IMR-90 (cell line): Measurements from ENCODE around the gene DIP2A. TPM values are rescaled to one million over a fixed set of nuclear protein-coding genes. Genes with fewer than 3 reads are reported as not detected.

ENCODE experiments used
- ATAC-seq: fragments of 200-7000 bp; cut with Tn5 transposase; 2 replicates; pipeline ENCODE4 v1.9.1; 2020; ENCODE audit warnings: low read depth, mild to moderate bottlenecking, moderate library complexity
- BruUV-seq: library from RNA; stranded (reverse); fragments of 400-500 nt; replicated peaks from 2 replicates; lab custom pipeline; 2021; lab: Mats Ljungman, UMichigan
- CTCF ChIA-PET: fragments of 300-600 bp; formaldehyde crosslinking; extraction: SDS; loops from one replicate; lab custom pipeline; 2021; ENCODE audit warnings: antibody characterized with exemption; lab: Yijun Ruan, JAX
- POLR2A ChIA-PET: fragments of 300-600 bp; sonication (Branson Sonifier 250); formaldehyde crosslinking; loops from one replicate; lab custom pipeline; 2022; ENCODE audit warnings: antibody characterized with exemption; ENCODE audit not compliant: unreplicated experiment; lab: Charles Lee
- DNase-seq: peaks from one replicate; pipeline ENCODE4 v3.0.0; 2013
- H2AFZ ChIP-seq: replicated peaks from 2 replicates; pipeline ENCODE3; 2013; ENCODE audit warnings: low read length, mild to moderate bottlenecking; ENCODE audit not compliant: poor library complexity
- H2AK5ac ChIP-seq: 2 replicates; pipeline ENCODE4 v1.6.1; 2013; ENCODE audit warnings: low read depth, low read length, inconsistent platforms
- H2AK9ac ChIP-seq: replicated peaks from 2 replicates; pipeline ENCODE3; 2013; ENCODE audit warnings: mild to moderate bottlenecking, low read depth, low read length, moderate library complexity; ENCODE audit not compliant: poor library complexity
- H2BK120ac ChIP-seq: 2 replicates; pipeline ENCODE4 v1.6.1; 2013; ENCODE audit warnings: low read depth, low read length, inconsistent platforms
- H2BK15ac ChIP-seq: 3 replicates; pipeline ENCODE4 v1.6.1; 2013; ENCODE audit warnings: low read depth, low read length, inconsistent platforms
- H2BK20ac ChIP-seq: 2 replicates; pipeline ENCODE4 v1.6.1; 2013; ENCODE audit warnings: low read depth, mild to moderate bottlenecking, inconsistent platforms, low read length, moderate library complexity
- H2BK5ac ChIP-seq: 2 replicates; pipeline ENCODE4 v1.6.1; 2013; ENCODE audit warnings: mild to moderate bottlenecking, low read depth, low read length, inconsistent platforms; ENCODE audit not compliant: poor library complexity, severe bottlenecking
- H3K14ac ChIP-seq: replicated peaks from 2 replicates; pipeline ENCODE4 v1.6.1; 2013; ENCODE audit warnings: low read depth, low read length, inconsistent platforms
- H3K18ac ChIP-seq: 2 replicates; pipeline ENCODE4 v1.6.1; 2013; ENCODE audit warnings: low read depth, low read length, control low read depth
- H3K23ac ChIP-seq: 2 replicates; pipeline ENCODE4 v1.6.1; 2013; ENCODE audit warnings: low read depth, low read length, inconsistent platforms
- H3K27ac ChIP-seq: 2 replicates; pipeline ENCODE4 v1.5.1; 2013; ENCODE audit warnings: mild to moderate bottlenecking, control low read depth, low read length; ENCODE audit not compliant: insufficient read depth
- H3K27me3 ChIP-seq: 2 replicates; pipeline ENCODE4 v1.6.1; 2013; ENCODE audit warnings: low read length; ENCODE audit not compliant: control insufficient read depth, insufficient read depth
- H3K36me3 ChIP-seq: 2 replicates; pipeline ENCODE4 v1.6.1; 2013; ENCODE audit warnings: low read length, mixed read lengths; ENCODE audit not compliant: control insufficient read depth, insufficient read depth
- H3K4ac ChIP-seq: 2 replicates; pipeline ENCODE4 v1.6.1; 2013; ENCODE audit warnings: low read depth, low read length, inconsistent platforms
- H3K4me1 ChIP-seq: 2 replicates; pipeline ENCODE4 v1.6.1; 2013; ENCODE audit warnings: low read length, mixed read lengths; ENCODE audit not compliant: control insufficient read depth, insufficient read depth
- H3K4me2 ChIP-seq: 2 replicates; pipeline ENCODE4 v1.6.1; 2013; ENCODE audit warnings: low read depth, mild to moderate bottlenecking, control low read depth, low read length, moderate library complexity
- H3K4me3 ChIP-seq: 2 replicates; pipeline ENCODE4 v1.5.1; 2013; ENCODE audit warnings: low read depth, mild to moderate bottlenecking, control low read depth, low read length, moderate library complexity; ENCODE audit not compliant: insufficient read depth
- H3K56ac ChIP-seq: 2 replicates; pipeline ENCODE4 v1.6.1; 2013; ENCODE audit warnings: low read length, inconsistent platforms; ENCODE audit not compliant: insufficient read depth; ENCODE audit errors: extremely low read depth
- H3K79me1 ChIP-seq, 2 experiments: 2 replicates each; pipeline ENCODE4 v1.6.1; 2013; ENCODE audit warnings: low read length in 2 of 2, inconsistent platforms in 1 of 2, low read depth in 1 of 2
- H3K9ac ChIP-seq: 2 replicates; pipeline ENCODE4 v1.6.1; 2013; ENCODE audit warnings: low read depth, low read length, control low read depth
- H3K9me1 ChIP-seq: 2 replicates; pipeline ENCODE4 v1.6.1; 2013; ENCODE audit warnings: low read length, inconsistent platforms; ENCODE audit not compliant: insufficient read depth
- H3K9me3 ChIP-seq: 2 replicates; pipeline ENCODE4 v1.6.1; 2013; ENCODE audit warnings: low read length; ENCODE audit not compliant: control insufficient read depth, insufficient read depth
- H4K20me1 ChIP-seq: 2 replicates; pipeline ENCODE4 v1.6.1; 2013; ENCODE audit warnings: low read length, inconsistent platforms; ENCODE audit not compliant: insufficient read depth
- H4K5ac ChIP-seq: 2 replicates; pipeline ENCODE4 v1.6.1; 2013; ENCODE audit warnings: mild to moderate bottlenecking, low read depth, low read length, control low read depth
- H4K8ac ChIP-seq, 2 experiments: 2 replicates each; pipeline ENCODE4 v1.6.1; 2013; ENCODE audit warnings: low read depth in 2 of 2, low read length in 2 of 2, control low read depth in 1 of 2, inconsistent platforms in 1 of 2
- H4K91ac ChIP-seq: 2 replicates; pipeline ENCODE4 v1.6.1; 2013; ENCODE audit warnings: low read depth, low read length, inconsistent platforms; ENCODE audit not compliant: insufficient read depth
- CEBPB ChIP-seq: IDR thresholded peaks from 2 replicates; pipeline ENCODE4 v1.6.1; 2012; ENCODE audit warnings: low read depth, low read length, improper control_type of control experiment
- FOS ChIP-seq: fragments of 150-350 bp; IDR thresholded peaks from 2 replicates; pipeline ENCODE4 v1.6.1; 2016; ENCODE audit warnings: low read depth, low read length
- NFE2L2 ChIP-seq: fragments of 150-350 bp; IDR thresholded peaks from 2 replicates; pipeline ENCODE4 v1.6.1; 2016; ENCODE audit warnings: low read depth, mild to moderate bottlenecking, low read length
- POLR2A ChIP-seq: IDR thresholded peaks from 2 replicates; pipeline ENCODE4 v1.6.1; 2012; ENCODE audit warnings: mild to moderate bottlenecking, low read depth, low read length
- RCOR1 ChIP-seq: IDR thresholded peaks from 2 replicates; pipeline ENCODE4 v1.6.1; 2012; ENCODE audit warnings: mild to moderate bottlenecking, low read length, improper control_type of control experiment; ENCODE audit not compliant: insufficient replicate concordance
- SMC3 ChIP-seq: fragments of 150-350 bp; IDR thresholded peaks from 2 replicates; pipeline ENCODE4 v1.6.1; 2016; ENCODE audit warnings: low read depth, mild to moderate bottlenecking, antibody characterized with exemption, low read length, moderate library complexity
- WGBS, 2 experiments: methylation state at CpG; one replicate each; pipeline versions ENCODE4 v1.1.5 to v1.1.7; 2013; ENCODE audit warnings: missing lambda C conversion rate in 2 of 2; ENCODE audit not compliant: insufficient read length in 1 of 2; ENCODE audit errors: extremely low coverage in 2 of 2; 5-methylcytosine and 5-hydroxymethylcytosine counted together
- dilution Hi-C: fragments of 300-500 bp; cut with HindIII; formaldehyde crosslinking; loops from one replicate; pipeline ENCODE4 v1.14.3; 2018; ENCODE audit warnings: low sequenced_read_pairs; ENCODE audit not compliant: unreplicated experiment
- in situ Hi-C: fragments of 300-500 bp; cut with MboI; formaldehyde crosslinking; loops from 3 replicates; pipeline ENCODE4 v1.14.3; 2019; ENCODE audit warnings: low sequenced_read_pairs, inconsistent platforms, mixed read lengths
- intact Hi-C: fragments of 100-400 bp; cut with micrococcal nuclease; formaldehyde crosslinking; loops from 2 replicates; pipeline ENCODE4 v1.10.0; 2022
- polyA plus RNA-seq, 3 experiments: library from polyadenylated mRNA; depleted of rRNA; stranded (reverse); fragments of >200 nt; gene quantifications; 2 replicates each; pipeline ENCODE4 v1.2.3, GENCODE V29; 2012; ENCODE audit warnings: low replicate concordance in 1 of 3
- total RNA-seq: library from RNA; depleted of rRNA; stranded (reverse); fragments of >200 nt; gene quantifications from 2 replicates; pipeline ENCODE4 v1.2.3, GENCODE V29; 2012
- TF ChIP-seq, protein P1 (sequence below): conservative IDR thresholded peaks from 2 replicates; pipeline ENCODE4 v1.5.1; 2012; ENCODE audit warnings: mild to moderate bottlenecking, low read depth, low read length, improper control_type of control experiment
- TF ChIP-seq, protein P2 (sequence below): fragments of 150-350 bp; IDR thresholded peaks from 2 replicates; pipeline ENCODE4 v1.6.1; 2017; ENCODE audit warnings: mild to moderate bottlenecking, antibody characterized with exemption, low read length, low read depth

DIP2A gene
- total and polyA plus RNA-seq, 2 of the 4 experiments (the other 2 are of a cell fraction) = 17.9 to 24.3 TPM

DNA sequence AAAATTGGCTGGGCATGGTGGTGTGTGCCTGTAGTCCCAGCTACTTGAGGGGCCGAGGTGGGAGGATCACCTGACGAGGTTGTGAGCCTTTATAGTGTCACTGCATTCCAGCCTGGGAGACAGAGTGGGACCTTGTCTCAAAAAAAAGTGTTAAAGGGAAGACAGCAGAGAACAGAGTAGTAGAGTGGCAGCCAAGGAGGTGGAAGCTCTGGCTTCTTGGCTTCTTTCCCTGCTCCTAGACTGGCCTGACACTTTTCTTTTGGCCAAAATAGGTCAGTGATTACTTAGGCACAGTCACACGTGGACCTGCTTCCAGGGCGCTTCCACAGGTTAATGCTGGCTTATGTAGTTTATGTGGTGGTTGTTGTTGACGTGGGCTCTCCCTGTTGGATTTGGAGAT is 3.2 kb downstream of the DIP2A start:
- no peak overlapping the region for H2AK9ac ChIP-seq
- no TSS peak for BruUV-seq
- H4K20me1 ChIP-seq = peaks cover 5% of the 10 kb centered on the region
- H3K9me3 ChIP-seq = no peaks in the 10 kb centered on the region
- H3K18ac ChIP-seq = no peak overlapping the region
- no peak overlapping the region for H2BK120ac ChIP-seq
- dilution Hi-C loops (no loop called here), intact Hi-C loops (no loop called here), in situ Hi-C loops (no loop called here)
- H2AK5ac ChIP-seq = no peak overlapping the region
- no peaks in the 10 kb centered on the region for H3K27me3 ChIP-seq
- no peak overlapping the region for H2BK5ac ChIP-seq
- no peak for TF ChIP-seq RCOR1
- no peak for TF ChIP-seq FOS
- TF ChIP-seq, protein P1, sequence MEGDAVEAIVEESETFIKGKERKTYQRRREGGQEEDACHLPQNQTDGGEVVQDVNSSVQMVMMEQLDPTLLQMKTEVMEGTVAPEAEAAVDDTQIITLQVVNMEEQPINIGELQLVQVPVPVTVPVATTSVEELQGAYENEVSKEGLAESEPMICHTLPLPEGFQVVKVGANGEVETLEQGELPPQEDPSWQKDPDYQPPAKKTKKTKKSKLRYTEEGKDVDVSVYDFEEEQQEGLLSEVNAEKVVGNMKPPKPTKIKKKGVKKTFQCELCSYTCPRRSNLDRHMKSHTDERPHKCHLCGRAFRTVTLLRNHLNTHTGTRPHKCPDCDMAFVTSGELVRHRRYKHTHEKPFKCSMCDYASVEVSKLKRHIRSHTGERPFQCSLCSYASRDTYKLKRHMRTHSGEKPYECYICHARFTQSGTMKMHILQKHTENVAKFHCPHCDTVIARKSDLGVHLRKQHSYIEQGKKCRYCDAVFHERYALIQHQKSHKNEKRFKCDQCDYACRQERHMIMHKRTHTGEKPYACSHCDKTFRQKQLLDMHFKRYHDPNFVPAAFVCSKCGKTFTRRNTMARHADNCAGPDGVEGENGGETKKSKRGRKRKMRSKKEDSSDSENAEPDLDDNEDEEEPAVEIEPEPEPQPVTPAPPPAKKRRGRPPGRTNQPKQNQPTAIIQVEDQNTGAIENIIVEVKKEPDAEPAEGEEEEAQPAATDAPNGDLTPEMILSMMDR = no peak
- TF ChIP-seq SMC3 = no peak
- TF ChIP-seq POLR2A = no peak
- no peak for TF ChIP-seq CEBPB
- TF ChIP-seq, protein P2, sequence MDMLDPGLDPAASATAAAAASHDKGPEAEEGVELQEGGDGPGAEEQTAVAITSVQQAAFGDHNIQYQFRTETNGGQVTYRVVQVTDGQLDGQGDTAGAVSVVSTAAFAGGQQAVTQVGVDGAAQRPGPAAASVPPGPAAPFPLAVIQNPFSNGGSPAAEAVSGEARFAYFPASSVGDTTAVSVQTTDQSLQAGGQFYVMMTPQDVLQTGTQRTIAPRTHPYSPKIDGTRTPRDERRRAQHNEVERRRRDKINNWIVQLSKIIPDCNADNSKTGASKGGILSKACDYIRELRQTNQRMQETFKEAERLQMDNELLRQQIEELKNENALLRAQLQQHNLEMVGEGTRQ = no peak
- TF ChIP-seq NFE2L2 = no peak
- no peak overlapping the region for H2BK15ac ChIP-seq
- H3K4me1 ChIP-seq = peaks cover 4% of the 10 kb centered on the region
- peaks cover 18% of the 10 kb centered on the region for H3K9me1 ChIP-seq
- no peak for ATAC-seq
- H3K36me3 ChIP-seq = peaks cover 3% of the 10 kb centered on the region
- no peak overlapping the region for H2BK20ac ChIP-seq
- H3K79me1 ChIP-seq = peaks cover 20 to 66% of the 10 kb centered on the region in 2 experiments
- DNase-seq = no peak
- H3K14ac ChIP-seq = no peak overlapping the region
- H4K5ac ChIP-seq = no peak overlapping the region
- H3K4me3 ChIP-seq = no peak overlapping the region
- no peak overlapping the region for H3K23ac ChIP-seq
- no peak overlapping the region for H4K91ac ChIP-seq
- no peak overlapping the region for H3K27ac ChIP-seq
- H2AFZ ChIP-seq = no peak overlapping the region
- H3K4me2 ChIP-seq = no peak overlapping the region
- H3K9ac ChIP-seq = no peak overlapping the region
- CTCF ChIA-PET = interaction anchor here (0.6 kb wide), 1 partner anchor 9 kb away, joined by 6 read pairs; no protein-coding TSS in a partner anchor
- no peak overlapping the region for H3K56ac ChIP-seq
- POLR2A ChIA-PET = no interaction called here
- no peak overlapping the region for H3K4ac ChIP-seq
- WGBS, 2 experiments = 80% methylated on average over 2 of the region's 5 CpGs; no CpG with 5 or more reads in 1 of the 2 experiments
- H4K8ac ChIP-seq = no peak overlapping the region
